ENCODE results near the gene ARRDC4. TPM values are rescaled to one million over a fixed set of nuclear protein-coding genes. Genes with fewer than 3 reads are reported as not detected.

Gene ARRDC4
- total and polyA plus RNA-seq, 2 of the 8 experiments (the other 6 are each of a cell fraction or from before 2014, with no cell fraction given), result 3.5 to 3.8 TPM

- Histone ChIP-seq H2AK5ac (ENCODE audit: low read depth, low read length) (no peak overlapping the region), H3K9ac (replicated peaks in 1 of 4; ENCODE audit: extremely low read depth in 1 of 4, low read depth in 3 of 4, low read length in 3 of 4) (no peak overlapping the region), H3K79me2 (ENCODE audit: control insufficient read depth in 1 of 2, insufficient read depth in 2 of 2, low read length in 2 of 2) (no peaks in the 10 kb centered on the region), H3K4me3 (ENCODE audit: extremely low read depth in 1 of 4, insufficient read depth in 2 of 4, low read depth in 3 of 4, low read length in 4 of 4) (no peak overlapping the region), H3K4ac (replicated peaks; ENCODE audit: insufficient read length, low read depth, low read length) (no peak overlapping the region), H4K5ac (ENCODE audit: insufficient read length, low read depth, low read length) (no peak overlapping the region), H3K27me3 (replicated peaks in 1 of 4; ENCODE audit: control insufficient read depth in 3 of 4, extremely low read depth in 1 of 4, insufficient read depth in 3 of 4, low read length in 3 of 4) (no peaks in the 10 kb centered on the region), H3K4me2 (ENCODE audit: insufficient read depth in 1 of 2, low read depth in 2 of 2, low read length in 2 of 2) (no peak overlapping the region), H3K27ac (ENCODE audit: low read depth, low read length) (no peak overlapping the region), H2AFZ (ENCODE audit: low read length) (no peak overlapping the region), H4K8ac (ENCODE audit: extremely low read depth, insufficient read depth, low read length) (no peak overlapping the region), H2BK12ac (ENCODE audit: low read depth, low read length) (no peak overlapping the region), H4K91ac (replicated peaks; ENCODE audit: insufficient read length, low read length) (no peak overlapping the region), H2BK120ac (replicated peaks; ENCODE audit: low read depth, low read length) (no peak overlapping the region), H3K18ac (ENCODE audit: extremely low read depth, low read length) (no peak overlapping the region), H3K23me2 (ENCODE audit: low read depth, low read length) (no peaks in the 10 kb centered on the region), H2BK20ac (ENCODE audit: low read length) (no peak overlapping the region), H3K56ac (replicated peaks; ENCODE audit: insufficient read length, low read depth, low read length) (no peak overlapping the region), H3K9me3 (ENCODE audit: insufficient read depth in 2 of 2, low read depth in 1 of 2, low read length in 1 of 2) (peaks cover 11 to 15% of the 10 kb centered on the region in 2 experiments), H2BK15ac (ENCODE audit: low read length) (no peak overlapping the region), H3K14ac (ENCODE audit: insufficient read length) (no peak overlapping the region), H3K4me1 (replicated peaks in 1 of 4; ENCODE audit: control insufficient read depth in 3 of 4, insufficient read depth in 4 of 4, low read length in 3 of 4) (no peaks in the 10 kb centered on the region), H3K79me1 (ENCODE audit: low read depth, low read length) (no peaks in the 10 kb centered on the region), H4K20me1 (replicated peaks in 1 of 2; ENCODE audit: control insufficient read depth in 1 of 2, insufficient read depth in 2 of 2, low read length in 2 of 2) (no peaks in the 10 kb centered on the region), H2BK5ac (ENCODE audit: low read depth, low read length) (no peak overlapping the region), H3K23ac (ENCODE audit: insufficient read length) (no peak overlapping the region), H3K36me3 (ENCODE audit: control insufficient read depth in 2 of 4, insufficient read depth in 4 of 4, low read length in 3 of 4) (no peaks in the 10 kb centered on the region)
- CTCF ChIA-PET (ENCODE audit: partially characterized antibody), result interaction anchor here (0.6 to 1.4 kb wide), 3 partner anchors 21 to 249 kb away, joined by 3 read pairs; no protein-coding TSS in a partner anchor
- DNase-seq (ENCODE audit: low read depth in 1 of 2, low spot score in 2 of 2), result no peak
- FAIRE-seq, result no peak
- POLR2A ChIA-PET (ENCODE audit: partially characterized antibody), result no interaction called here
- TF ChIP-seq CTBP2 (IDR thresholded peaks at IDR 0.05; ENCODE audit: borderline replicate concordance, insufficient read depth, insufficient read length, low read length), result no peak
- TF ChIP-seq CBX5 (IDR thresholded peaks at IDR 0.05; ENCODE audit: low read depth, low read length), result no peak
- no peak for TF ChIP-seq PHF8 (conservative IDR thresholded peaks at IDR 0.05; ENCODE audit: low read depth, low read length)
- TF ChIP-seq TAF1 (IDR thresholded peaks at IDR 0.05; ENCODE audit: low read depth, low read length), result no peak
- no peak for TF ChIP-seq EZH2 (IDR thresholded peaks at IDR 0.05; ENCODE audit: low read depth, low read length, severe bottlenecking)
- no peak for TF ChIP-seq JUN (IDR thresholded peaks at IDR 0.05; ENCODE audit: low read depth, low read length)
- TF ChIP-seq SP1 (IDR thresholded peaks at IDR 0.05; ENCODE audit: low read depth, low read length), result no peak
- TF ChIP-seq EGR1 (IDR thresholded peaks at IDR 0.05; ENCODE audit: borderline replicate concordance, low read depth, low read length), result no peak
- TF ChIP-seq SP4 (IDR thresholded peaks at IDR 0.05; ENCODE audit: low read length), result no peak
- TF ChIP-seq KDM1A (IDR thresholded peaks at IDR 0.05; ENCODE audit: borderline replicate concordance, low read length), result no peak
- TF ChIP-seq TCF12 (IDR thresholded peaks at IDR 0.05; ENCODE audit: low read depth, low read length), result no peak
- no peak for TF ChIP-seq CHD1 (IDR thresholded peaks at IDR 0.05; ENCODE audit: low read depth, low read length)
- TF ChIP-seq ZNF274 (IDR thresholded peaks at IDR 0.05; ENCODE audit: borderline replicate concordance, extremely low read depth, low read length), result no peak
- WGBS, 2 experiments (ENCODE audit: extremely low coverage in 1 of 2, insufficient coverage in 1 of 2, insufficient read length in 1 of 2, insufficient replicate concordance in 2 of 2, low coverage in 1 of 2, low lambda C conversion rate in 2 of 2, missing lambda C conversion rate in 1 of 2), result 90% methylated on average over 5 of the region's 6 CpGs; no CpG with 5 or more reads in 1 of the 2 experiments
These were observed 30.9 kb upstream of the ARRDC4 start for GRCh38 chr15:97929456-97930229.

Data from H1 (cell line).